Spleen (tissue), 7 donors: ENCODE results near the gene NCR3LG1.

ENCODE experiments used
- CTCF ChIP-seq, 11 experiments: fragments of 200-600 bp in 7 of 11; fragments of 450-650 bp in 4 of 11; sonication (generic) in 4 of 11; IDR thresholded peaks in 8 of 11; conservative IDR thresholded peaks in 3 of 11; 1 replicate in 7 of 11; 2 replicates in 4 of 11; pipeline versions ENCODE4 v1.4.0 to v1.8.0; 2016 to 2021; ENCODE audit warnings: antibody characterized with exemption in 11 of 11, inconsistent platforms in 4 of 11, mild to moderate bottlenecking in 1 of 11
- POLR2A ChIP-seq, 3 donors: fragments of 450-650 bp; IDR thresholded peaks; one replicate each; pipeline ENCODE4 v1.5.1; 2017; ENCODE audit warnings: antibody characterized with exemption in 3 of 3, mild to moderate bottlenecking in 1 of 3
- donor health status: DM: no; HTN: no; CAD: no; lungs with moderate emphysema.
- donor health status: DM: no; HTN: no; CAD: no.
- donor health status: DM: no; HTN: no; CAD: no.

GRCh38 chr11:17369094-17369493, 17.5 kb downstream of the NCR3LG1 start:
- no peak for TF ChIP-seq POLR2A (IDR thresholded peaks at IDR 0.05)
- no peak for TF ChIP-seq CTCF (IDR thresholded peaks at IDR 0.05 in 8 of 11, conservative IDR thresholded peaks at IDR 0.05 in 3 of 11)
